Ramos (cell line): ENCODE results near the gene HGF.

Experiments
- in situ Hi-C: fragments of 300-500 bp; cut with MboI; formaldehyde crosslinking; loops from one replicate; pipeline ENCODE4 v1.14.3; 2022; ENCODE audit warnings: low sequenced_read_pairs; ENCODE audit not compliant: unreplicated experiment

Gene HGF

DNA sequence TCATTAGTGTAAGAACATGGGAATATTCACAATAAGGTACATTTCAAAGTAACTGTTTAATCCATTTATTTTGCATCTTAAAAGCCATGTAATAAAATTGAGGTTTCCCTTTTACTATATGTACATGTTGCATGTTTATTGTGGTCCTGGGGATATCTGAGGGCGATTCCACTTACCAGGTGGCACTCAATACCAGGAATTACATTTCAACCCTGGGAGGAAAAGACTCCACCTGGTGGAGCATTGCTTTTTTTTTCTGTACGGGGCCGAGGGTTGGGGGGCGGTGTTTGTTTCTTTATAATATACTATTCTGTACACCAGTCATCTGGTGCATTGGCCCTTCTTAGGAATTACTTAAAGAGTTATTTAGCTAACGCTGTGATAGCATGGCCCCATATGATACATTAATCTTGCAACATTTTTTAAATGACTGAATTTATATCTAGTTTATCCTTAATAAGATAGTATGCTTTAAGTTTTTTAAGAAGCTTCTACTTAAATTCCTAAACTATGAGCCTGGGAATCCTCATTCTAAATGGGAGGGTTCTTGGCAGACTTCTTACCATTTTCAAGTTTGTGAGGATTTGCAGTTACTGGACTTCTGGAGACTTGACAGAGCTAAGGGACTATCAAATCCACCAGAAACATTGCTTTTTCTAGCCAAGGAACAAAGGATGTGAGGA is 7.2 kb upstream of the HGF start:
- in situ Hi-C loops, result no loop called here

DNA sequence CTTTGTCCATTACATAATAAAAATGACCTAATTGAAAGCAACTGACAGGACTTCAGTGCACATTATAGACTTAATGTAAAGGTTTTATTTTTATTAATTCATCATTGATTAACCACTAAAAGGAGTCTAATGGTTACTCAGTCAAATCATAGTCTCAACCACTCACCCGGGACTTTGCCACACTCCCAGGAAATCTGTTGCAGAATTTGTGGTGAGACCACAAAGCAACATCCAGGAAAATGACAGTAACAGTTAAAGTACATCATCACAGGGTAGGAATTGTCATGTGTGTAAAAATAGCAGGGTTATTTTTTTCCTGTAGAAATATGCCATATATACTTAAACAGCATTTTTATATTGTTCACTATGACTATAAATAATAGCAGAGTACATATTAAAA is 6.3 kb upstream of the HGF start:
- in situ Hi-C loops, result no loop called here

DNA sequence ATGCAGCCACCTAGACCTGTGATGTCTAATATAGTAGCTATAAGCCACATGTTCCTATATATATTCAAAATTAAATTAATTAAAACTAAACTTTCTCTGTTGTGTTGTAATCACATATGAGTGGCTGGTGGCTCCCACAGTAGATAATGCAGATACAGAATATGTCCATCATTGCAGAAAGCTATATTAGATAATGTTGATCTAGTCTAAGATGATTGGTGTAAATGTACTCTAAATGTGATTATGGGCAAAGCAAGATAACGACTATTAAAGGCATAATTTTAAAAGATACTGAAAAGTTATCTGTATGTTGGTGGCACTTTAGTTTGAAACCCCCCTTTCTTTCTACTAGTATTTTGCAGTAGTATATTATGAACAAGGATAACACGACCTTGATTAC is 5.7 kb upstream of the HGF start:
- in situ Hi-C loops, result no loop called here

DNA sequence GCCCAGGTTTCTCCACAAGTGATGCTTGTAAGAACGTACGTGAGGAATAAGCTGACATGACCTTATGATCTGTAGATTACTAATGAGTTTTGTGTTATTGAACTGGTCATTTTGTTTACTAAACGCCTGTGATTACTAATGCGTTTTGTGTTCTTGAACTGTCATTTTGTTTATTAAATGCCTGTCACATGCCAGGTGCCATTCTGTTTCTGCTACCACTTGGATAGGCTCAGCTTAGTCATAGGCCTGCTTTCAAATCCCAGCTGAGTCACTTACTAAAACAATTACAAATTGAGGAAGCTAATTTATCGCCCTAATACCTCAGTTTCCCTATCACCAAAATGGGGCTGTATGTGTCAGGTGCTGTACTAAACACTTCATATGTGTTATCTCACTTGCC is 4.7 kb upstream of the HGF start:
- in situ Hi-C loops, result no loop called here

DNA sequence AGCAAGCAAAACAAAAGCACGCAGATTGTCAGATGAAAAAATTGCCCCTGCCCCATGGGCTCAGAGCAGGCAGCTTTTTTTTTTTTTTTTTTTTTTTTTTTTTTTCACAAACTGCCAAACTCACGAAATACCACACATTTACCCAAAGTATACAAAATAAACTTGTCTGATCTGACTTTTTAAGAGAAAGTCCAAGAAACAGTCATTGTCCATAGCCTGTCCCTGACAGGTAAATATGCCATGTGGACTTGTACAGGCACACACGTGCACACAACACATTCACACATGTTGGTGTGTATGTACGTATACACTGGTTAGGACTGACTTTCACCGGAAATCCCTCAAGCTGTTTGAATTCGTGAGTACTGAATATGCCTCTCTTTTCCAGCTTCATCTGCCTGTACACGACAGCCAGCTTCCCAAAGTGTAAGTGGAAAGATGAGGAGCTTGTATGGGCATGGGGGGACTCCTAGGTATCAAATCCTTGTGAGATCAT is 929 bp upstream of the HGF start:
- in situ Hi-C loops, result no loop called here

DNA sequence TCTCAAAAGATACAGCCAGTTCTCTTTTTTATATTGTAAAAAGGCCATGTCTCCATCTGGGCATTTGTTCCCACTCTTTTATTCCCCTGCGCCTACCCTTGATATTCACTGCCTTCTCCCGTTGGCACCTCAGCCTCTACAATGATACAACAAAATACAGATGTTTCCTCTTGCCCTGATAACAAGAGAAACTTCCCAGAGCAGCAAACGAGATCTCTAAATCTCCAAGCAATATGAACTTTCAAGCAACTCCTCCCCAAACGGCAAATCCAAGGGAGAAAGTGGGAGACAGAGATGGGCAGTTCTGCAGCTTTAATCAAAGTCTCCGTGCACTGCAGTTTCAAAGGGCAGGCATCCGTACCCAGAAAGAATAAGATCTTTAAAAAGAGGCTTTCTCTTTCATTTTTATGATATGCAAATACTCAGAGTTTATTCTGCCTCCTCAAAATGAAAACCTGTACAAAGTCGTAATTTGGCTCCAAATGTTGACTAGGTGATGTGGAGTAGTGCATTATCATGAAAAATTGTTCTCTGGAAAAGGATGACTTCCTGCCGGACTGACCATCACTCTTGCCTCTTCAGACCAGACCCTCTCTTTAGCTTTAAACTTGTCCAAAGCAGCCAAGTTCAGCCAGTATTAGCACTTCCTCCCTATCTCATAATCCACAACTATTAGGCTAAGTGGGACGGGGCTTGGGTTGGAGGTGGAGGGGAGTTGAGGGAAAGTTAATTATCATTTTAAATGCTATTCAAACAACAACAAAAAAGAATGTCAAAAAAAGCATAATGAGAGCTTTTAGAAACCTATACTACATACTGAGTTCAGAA is 682 bp downstream of the HGF start:
- in situ Hi-C loops, result no loop called here

DNA sequence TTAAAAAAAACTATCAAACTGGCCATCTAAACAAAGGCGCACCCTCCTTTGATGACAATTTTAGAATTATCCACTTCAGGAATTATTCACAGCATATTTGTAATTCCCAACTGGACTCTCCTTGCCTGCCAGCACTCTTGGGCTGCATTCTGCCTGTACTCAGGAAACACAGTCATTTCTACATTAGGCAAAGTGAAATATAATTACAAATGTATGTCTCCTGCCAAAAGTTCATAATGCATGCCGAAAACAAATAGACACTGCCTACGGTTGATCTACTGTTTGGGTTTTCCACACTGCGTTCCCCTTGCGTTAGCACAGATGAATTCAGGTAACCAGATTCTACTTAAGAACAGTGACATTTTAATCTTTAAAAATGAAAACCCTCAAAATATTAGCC is 1.9 kb downstream of the HGF start:
- in situ Hi-C loops, result no loop called here

DNA sequence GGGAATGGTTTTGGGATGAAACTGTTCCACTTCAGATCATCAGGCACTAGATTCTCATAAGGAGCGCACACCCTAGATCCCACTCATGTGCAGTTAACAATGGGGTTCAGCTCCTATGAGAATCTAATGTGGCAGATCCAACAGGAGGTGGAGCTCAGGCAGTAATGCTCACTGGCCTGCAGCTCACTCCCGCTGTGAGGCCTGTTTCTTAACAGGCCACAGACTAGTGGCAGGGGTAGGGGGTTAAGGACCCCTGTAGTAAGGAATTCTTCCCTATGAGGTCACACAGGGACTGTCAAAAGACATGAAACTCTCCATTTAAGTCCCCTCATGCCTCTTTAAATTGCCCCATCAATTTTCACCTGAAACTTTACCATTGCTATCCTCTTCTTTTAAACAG is 8.0 kb downstream of the HGF start:
- in situ Hi-C loops, result no loop called here

DNA sequence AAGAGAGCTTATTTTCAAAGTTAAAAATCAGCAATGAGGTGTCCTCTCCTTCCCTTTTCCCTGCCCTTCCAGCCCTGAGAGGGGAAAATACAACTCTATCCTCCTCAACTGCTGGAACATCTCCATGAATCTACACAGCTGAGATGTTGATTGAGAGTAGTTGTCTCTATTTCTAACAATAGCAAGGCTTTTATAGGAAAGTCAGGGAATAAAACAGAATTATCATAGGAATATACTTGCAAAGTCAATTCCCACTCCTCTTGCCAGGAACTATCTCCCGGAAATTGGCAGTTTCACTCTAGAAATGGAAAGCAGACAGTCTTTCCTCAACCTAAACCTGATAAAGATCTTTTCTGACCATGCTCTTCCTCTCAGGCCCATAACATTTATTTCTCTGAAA is 8.8 kb downstream of the HGF start:
- in situ Hi-C loops, result no loop called here

DNA sequence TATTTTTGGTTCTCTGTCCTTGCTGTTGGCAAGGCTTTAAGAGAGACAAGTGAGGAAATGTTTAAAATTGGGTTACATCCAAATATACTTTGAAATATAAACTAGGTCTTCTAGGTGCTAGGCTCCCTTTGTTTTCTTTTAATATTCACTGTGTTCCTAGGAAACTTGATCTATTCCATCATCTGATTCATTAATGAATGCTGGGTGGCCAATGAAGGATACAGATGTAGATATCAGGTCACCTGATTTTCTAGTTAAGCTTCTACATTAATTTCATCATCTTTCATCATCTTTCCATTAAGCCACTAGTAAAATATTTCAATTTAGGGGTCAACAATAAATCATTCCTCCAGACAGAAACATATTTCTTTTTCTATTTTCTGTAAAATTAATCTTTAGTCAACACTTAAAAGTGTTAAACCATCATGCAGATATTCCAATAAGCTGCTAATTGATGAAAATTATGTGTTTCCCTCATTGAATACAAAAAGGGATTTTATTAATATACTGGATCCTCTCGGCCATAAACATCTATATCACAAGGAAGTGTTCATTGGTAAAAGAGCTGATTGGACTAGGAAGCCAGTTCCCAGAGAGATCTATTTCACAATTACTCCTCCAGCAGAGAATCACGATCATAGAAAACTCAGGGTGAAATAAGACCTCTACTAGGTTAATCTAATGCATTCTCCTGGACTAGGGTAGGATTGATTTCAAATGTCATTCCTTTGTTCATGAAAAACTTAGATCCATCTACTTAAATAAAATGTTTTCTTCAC is 14.7 kb downstream of the HGF start:
- in situ Hi-C loops, result no loop called here

DNA sequence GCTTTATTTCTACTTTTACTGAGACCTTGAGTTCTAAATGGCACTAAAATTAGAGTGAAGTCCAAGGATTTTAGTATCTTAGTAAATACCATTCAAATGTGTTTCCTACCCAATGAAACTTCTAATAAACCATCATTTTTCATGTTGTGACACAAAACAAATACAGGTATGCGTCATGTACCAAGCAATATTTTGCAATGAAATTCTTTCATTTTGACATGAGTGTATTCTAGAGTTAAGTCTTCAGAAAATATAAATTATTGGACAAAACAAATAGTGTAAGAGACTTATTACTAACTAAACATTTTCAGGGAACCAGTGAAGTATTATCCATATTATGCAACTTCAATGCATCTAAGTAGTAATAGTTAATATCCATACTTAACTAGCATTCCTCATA is 16.5 kb downstream of the HGF start:
- in situ Hi-C loops, result no loop called here

DNA sequence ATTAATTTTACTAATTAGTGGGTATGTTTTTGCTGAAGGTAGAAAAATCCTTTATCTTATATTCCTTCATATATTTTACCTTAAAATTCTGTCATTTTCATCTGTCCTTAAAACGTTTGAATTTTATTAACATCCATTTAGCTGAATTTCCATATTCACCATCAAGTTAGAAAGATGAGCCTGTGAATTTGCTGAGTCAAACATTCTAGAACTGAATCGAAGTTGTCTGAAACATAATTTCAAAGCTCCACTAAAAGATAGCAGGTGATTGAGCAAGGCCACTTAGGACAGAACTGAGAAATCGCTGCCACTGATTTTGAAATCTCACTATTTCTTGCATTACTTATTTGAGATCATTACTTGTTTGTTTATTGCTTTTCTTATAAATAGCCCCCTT is 17.5 kb downstream of the HGF start:
- in situ Hi-C loops, result no loop called here

DNA sequence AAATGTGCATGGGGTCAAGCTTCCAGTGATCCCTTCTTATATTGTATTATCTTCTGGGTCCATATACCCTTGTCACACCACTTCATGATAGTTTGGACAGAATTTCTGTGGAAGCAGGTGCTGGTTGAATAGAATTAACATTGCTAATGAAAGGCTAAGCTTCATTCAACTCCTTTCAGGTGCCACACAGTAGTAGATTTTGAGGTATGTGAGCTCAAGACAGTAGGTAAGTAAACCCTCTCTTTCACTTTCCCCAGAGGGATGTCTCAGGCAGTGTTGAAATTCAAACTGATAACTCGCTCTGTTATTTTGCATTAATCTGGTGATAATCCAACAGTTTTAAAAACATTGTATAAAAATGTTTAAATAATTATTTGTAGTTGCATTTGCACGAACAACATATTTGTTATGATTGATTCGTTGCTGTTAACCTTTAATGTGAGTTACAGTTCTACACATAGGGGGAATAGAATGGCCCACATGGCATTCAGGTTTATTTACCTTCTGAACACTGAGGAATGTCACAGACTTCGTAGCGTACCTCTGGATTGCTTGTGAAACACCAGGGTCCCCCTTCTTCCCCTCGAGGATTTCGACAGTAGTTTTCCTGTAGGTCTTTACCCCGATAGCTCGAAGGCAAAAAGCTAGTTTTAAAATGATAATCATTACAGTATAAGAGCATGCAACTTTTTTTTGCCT is 18.1 kb downstream of the HGF start:
- in situ Hi-C loops, result no loop called here

DNA sequence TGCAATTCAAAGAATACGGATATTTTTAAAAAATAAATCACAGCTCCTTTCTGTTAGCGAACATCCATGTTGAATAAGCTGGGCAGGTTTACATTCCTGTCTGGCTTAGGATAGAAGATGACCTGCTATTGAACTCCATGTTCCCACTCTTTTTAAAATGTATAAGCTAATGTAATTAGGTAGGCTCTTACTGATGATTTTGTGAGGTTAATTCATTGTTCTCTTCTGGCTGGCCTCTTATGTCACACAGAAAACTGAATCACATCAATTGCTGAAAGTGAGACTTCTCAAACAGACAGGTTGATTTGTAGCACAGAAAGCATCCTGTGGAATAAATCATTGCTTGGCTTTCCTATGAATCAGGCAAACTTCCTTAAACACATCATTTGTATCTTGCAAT is 24.2 kb downstream of the HGF start:
- in situ Hi-C loops, result no loop called here

DNA sequence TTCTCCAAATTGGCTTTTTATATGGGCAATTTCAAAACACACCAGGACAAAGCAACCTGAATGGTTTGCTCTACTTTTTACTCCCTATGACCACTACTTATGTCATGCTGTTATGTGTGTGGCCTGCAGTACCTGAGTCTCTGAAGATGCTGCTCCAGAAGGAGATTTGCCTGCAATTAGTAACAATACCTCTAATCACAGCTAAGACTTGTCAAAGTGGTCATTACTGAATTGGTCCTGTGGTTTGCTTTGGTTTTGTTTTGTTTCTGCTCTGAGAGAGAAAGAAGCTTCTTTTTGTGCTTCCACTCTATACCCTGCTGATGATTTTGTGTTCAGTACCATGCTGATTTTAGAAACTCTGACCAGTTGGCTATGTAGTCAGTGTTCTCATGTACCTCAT is 25.5 kb downstream of the HGF start:
- in situ Hi-C loops, result no loop called here

DNA sequence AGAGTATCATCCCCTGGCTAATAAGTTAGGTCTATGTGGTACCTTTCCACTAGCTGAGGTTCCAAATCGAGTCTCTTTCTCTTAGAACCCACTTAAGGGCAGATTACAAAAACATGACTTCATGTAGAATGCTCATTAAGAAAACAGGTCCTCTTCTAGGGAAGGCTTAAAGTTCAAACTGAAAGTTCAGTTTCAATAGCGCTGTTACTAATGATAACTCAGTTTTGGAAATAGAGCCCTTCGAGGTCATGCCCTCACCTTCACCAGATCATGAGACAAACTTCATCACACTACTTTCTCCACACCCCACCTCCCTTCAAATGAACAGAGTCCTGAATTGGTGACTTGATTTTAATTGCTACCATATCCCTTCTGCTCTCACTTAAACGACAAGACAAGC is 26.2 kb downstream of the HGF start:
- in situ Hi-C loops, result no loop called here

DNA sequence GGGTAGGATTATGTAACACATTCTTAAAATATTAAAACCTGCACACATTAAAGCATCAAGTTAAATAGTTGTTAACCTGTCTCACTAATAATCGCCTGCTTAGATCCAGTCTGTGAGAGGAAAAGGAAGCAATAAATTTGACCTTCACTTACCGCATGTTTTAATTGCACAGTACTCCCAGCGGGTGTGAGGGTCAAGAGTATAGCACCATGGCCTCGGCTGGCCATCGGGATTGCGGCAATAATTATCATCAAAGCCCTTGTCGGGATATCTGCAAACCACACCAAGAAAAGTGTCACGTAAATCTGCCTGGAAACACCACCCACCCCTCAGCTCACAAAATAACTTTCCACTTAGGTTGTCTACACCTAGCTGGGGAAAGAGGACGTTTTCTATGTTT is 26.6 kb downstream of the HGF start:
- in situ Hi-C loops, result no loop called here

DNA sequence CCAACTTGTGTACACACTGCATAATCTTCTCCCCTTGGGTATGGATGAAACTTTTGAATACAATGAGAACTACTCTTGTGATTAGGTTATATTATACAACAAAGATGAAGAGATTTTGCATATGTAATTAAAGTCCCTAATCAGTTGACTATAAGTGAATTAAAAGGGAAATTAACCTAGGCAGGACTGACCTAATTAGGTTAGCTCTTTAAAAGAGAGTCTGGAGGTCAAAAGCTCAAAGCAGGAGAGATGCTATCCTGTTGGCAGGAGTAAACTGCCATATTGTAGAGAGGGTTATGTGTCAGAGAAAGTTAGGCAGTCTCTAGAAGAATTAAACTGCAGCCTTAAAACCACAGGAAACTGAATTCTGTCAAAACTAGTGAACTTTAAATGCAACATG is 29.4 kb downstream of the HGF start:
- in situ Hi-C loops, result no loop called here

DNA sequence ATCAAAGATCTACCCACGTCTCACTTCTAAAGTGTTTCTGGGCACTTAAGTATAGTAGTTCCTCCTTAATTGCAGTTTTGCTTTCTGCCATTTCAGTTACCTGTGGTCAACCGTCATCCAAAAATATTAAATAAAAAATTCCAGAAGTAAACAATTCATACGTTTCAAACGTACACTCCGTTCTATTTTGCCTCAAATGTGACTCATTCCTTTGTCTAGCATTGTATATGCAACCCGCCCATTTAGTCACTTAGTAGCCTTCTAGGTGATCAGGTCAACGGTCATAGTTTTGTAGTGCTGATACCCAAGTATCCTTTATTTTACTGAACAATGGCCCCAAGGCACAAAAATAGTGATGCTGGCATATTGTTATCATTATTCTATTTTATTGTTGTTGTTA is 33.8 kb downstream of the HGF start:
- in situ Hi-C loops, result no loop called here

DNA sequence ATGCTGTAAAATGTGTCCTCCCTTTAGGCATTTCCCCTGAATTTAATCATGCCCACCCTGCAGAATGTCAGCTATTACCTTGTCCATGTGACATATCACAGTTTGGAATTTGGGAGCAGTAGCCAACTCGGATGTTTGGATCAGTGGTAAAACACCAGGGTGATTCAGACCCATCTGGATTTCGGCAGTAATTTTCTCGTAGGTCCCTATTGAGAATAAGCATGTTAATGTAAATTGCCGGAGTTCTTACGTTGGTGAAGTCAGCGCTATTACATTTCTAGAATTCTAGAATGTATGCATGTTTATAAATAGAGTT is 44.1 kb downstream of the HGF start:
- in situ Hi-C loops, result no loop called here
